GM12865 (cell line): ENCODE measurements around the gene RSPH9.

Experiments
- DNase-seq: peaks from one replicate; pipeline ENCODE4 v3.0.0; 2010; ENCODE audit warnings: low read depth
- H3K4me3 ChIP-seq: 2 replicates; pipeline ENCODE4 v1.5.1; 2011; ENCODE audit warnings: mild to moderate bottlenecking, low read depth, low read length, control low read depth
- CTCF ChIP-seq: IDR thresholded peaks from 2 replicates; pipeline ENCODE4 v1.5.1; 2011; ENCODE audit warnings: low read length, control low read depth, low read depth, inconsistent platforms; ENCODE audit not compliant: insufficient read depth; ENCODE audit errors: missing control alignments

RSPH9 gene

DNA sequence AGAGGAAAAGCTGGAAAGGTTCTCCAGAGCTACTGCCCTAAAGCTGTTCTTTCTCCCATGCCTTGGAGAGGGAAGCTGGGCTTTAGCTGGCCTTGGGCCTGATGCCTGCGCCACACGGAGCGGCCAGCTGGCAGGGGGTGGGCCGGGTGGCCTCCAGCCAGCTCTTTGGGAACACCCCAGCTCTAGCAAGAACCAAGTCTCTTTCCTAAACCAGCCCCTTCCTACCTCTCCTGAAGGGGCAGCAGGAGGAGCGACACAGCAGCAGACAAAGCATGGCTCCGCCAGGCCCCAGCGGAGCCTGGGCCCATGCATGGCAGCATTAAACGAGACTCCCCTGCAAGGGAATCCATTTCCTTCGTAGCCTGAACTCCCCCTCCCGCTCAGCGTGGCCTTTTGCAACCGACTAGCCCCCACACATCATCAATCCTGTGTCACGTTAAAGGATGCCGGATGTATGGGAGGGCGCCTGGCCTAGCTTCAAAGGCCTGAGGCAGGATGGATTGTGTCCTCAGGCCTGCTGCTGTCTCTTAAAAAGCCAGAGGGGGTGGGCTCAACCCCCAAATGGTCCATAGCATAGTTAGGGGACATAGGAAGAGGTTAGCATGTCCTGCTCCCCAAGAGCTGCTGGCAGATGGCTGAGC is 28.7 kb downstream of the RSPH9 start:
- DNase-seq: no peak
- H3K4me3 ChIP-seq: no peak overlapping the region
- no peak for TF ChIP-seq CTCF

DNA sequence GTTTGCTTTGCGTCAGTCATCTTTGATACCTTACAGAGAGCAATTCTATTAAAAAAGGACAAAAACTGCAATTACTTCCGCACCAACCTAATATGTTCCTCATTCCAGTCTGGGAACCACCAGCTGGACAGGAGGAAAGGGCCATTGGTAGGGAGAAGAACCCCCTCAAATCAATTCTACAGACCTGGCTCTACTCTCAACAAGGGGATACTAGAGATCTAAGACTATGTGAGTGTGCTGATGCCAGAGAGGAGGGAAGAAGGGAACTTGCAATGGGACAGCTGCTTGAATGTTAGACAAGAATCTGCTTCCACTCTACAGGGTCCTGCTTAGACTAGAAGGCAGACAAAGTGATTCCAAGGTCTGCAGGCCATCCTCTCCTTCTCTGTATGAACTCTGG is 29.5 kb downstream of the RSPH9 start:
- TF ChIP-seq CTCF: no peak
- no peak overlapping the region for H3K4me3 ChIP-seq
- DNase-seq: no peak

- no peak overlapping the region for H3K4me3 ChIP-seq
- no peak for DNase-seq
- TF ChIP-seq CTCF: no peak
Measured at GRCh38 chr6:43674921-43675320, 30.1 kb downstream of the RSPH9 start.

DNA sequence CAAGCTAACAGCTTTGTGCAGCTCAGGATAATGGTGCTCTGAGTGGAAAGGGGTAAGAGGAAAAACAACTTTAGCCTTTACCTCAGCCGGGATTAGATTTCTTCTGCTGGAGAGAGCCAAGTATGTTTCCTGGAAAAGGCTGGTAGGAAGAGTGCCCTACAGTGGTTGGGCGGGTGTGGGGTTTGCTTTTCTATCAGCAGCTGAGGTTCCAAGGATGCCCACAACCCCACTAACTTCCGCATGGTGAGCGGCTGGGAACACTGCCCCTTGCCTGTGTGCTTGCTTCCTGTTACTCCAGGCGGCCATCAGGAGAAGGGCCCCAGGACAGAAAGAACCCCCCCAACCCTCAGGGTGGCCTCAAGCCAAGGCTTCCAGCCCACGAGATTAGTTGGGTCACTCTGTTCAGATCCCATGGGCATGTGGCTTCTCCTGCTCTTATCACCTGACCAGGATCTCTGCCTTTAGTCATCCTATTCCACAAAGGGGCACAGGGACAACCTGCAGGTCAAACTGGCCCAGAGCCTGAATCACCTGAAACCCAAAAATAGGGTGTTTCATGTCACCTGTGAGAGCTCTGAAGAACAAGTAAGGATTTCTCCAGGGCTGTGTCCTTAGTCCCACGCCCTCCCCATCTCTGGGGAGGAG is 32.2 kb downstream of the RSPH9 start:
- no peak for TF ChIP-seq CTCF
- no peak for DNase-seq
- no peak overlapping the region for H3K4me3 ChIP-seq

DNA sequence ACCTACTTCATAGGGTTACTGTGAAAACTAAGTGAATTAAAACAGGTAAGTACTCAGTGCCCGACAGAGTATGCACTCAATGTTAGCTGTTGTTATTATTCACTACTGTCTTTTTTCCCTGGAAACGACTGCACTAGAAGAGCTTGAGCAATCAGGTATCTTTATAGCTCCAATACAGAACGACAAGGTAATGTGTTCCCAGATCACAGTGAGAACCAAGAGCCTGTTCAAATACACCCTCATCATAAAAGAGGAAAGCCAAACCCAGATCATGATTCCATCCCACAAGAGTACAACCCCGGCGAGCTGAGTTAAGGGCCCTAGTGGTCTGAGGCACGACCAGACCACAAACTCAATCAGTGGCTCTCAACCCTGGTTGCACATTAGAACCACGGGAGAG is 32.9 kb downstream of the RSPH9 start:
- H3K4me3 ChIP-seq: no peak overlapping the region
- no peak for DNase-seq

GRCh38 chr6:43678341-43678740 is 33.5 kb downstream of the RSPH9 start:
- no peak overlapping the region for H3K4me3 ChIP-seq
- TF ChIP-seq CTCF: no peak
- DNase-seq: no peak

More for the DNA sequence above, 32.9 kb downstream of the RSPH9 start:
- no peak for TF ChIP-seq CTCF

- TF ChIP-seq CTCF: no peak
- H3K4me3 ChIP-seq: no peak overlapping the region
- DNase-seq: no peak
Measured at GRCh38 chr6:43679057-43679456, 34.2 kb downstream of the RSPH9 start.
